LNCaP clone FGC (cell line): Measurements from ENCODE around the gene MED15.
"Not testable (repeated sequence)": the region's sequence is repeated elsewhere in the genome, so short reads cannot be mapped to it uniquely, and the experiment has no call there.

Experiments used
- DNase-seq: peaks from one replicate; pipeline ENCODE4 v3.0.0-alpha.2; 2011; ENCODE audit warnings: low read depth
- H3K4me3 ChIP-seq: 2 replicates; pipeline ENCODE4 v1.5.1; 2011; ENCODE audit warnings: mild to moderate bottlenecking, low read depth, low read length, control low read depth
- CTCF ChIP-seq: IDR thresholded peaks from 2 replicates; pipeline ENCODE4 v1.5.1; 2012; ENCODE audit warnings: mild to moderate bottlenecking; ENCODE audit not compliant: control insufficient read depth, insufficient read depth; ENCODE audit errors: extremely low read depth

MED15 gene

GRCh38 chr22:20533095-20533878 lies 25.9 kb downstream of the MED15 start:
- DNase-seq: no peak
- H3K4me3 ChIP-seq: no peak overlapping the region
- no peak for TF ChIP-seq CTCF

GRCh38 chr22:20533879-20534265 lies 26.5 kb downstream of the MED15 start:
- H3K4me3 ChIP-seq: no peak overlapping the region
- TF ChIP-seq CTCF: no peak
- DNase-seq: no peak

DNA sequence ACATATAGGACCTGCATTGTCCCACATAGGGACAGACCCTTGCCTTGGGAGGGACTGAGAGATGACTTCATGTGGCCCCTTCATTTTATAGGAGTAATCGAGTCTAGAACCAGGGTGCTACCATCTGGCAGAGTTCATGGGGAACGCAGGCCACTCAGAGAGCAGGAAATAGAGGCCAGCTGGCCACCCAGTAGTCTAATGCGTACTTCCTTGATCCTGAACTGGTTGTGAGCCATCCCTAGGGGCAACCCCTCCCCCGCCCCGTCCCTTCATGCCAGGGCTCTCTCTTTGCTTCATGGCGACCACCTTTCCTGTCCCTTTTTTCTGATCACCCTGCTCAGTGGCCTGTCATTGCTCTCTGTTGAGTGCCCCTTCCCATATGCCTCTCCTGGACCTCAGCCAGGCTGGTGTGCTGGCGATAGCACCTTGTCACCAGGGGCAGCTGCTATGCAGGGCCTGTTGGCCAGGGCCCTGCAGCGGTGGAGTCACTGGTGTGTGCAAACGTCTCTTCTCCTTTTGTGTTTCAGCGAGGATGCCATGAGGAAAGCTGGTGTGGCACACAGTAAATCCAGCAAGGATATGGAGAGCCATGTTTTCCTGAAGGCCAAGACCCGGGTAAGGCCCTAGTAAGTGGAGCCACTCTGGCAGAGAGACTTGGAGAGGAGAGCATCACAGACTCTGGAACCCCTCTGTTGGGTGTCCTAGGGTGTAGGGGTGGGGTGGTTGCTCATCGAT lies 29.3 kb downstream of the MED15 start:
- H3K4me3 ChIP-seq: no peak overlapping the region
- TF ChIP-seq CTCF: no peak
- no peak for DNase-seq

DNA sequence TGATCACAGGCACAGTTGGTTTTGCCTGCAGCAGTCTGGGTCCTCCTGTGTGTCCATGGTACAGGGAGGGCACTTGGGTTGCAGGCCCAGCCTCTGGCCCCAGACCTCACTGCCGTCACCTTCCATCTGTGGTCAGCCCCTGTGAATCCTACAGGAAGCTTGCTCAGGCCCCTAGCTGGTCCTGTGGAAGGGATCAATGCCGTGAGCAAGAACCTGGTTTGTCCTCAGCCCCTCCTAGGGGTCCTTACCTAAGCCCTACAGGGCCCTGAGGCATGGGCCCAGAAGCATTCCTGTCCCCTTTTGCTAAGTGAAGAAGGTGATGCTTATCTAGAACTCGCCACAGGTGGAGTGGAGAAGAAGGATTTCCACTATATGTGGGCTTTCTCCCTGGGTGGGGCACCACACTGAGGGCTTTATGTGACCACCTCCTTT lies 29.9 kb downstream of the MED15 start:
- no peak overlapping the region for H3K4me3 ChIP-seq
- TF ChIP-seq CTCF: no peak
- no peak for DNase-seq

- no peak for DNase-seq
- TF ChIP-seq CTCF: no peak
- no peak overlapping the region for H3K4me3 ChIP-seq
Measured at GRCh38 chr22:20537983-20538382, 30.6 kb downstream of the MED15 start.

- H3K4me3 ChIP-seq, DNase-seq: not testable (repeated sequence)
Measured at GRCh38 chr22:20538875-20539274, 31.5 kb downstream of the MED15 start.

- TF ChIP-seq CTCF: no peak
- no peak overlapping the region for H3K4me3 ChIP-seq
- DNase-seq: no peak
Measured at GRCh38 chr22:20542055-20542454, 34.6 kb downstream of the MED15 start.
